ENCODE results near the gene CELA3A.
"Not testable (repeated sequence)": the region's sequence is repeated elsewhere in the genome, so short reads cannot be mapped to it uniquely, and the experiment has no call there.

CELA3A gene

GRCh38 chr1:21961799-21962198 lies 39.7 kb upstream of the CELA3A start:
- no peaks in the 10 kb centered on the region for H3K36me3 ChIP-seq (ENCODE audit: control insufficient read depth in 4 of 4, insufficient read depth in 4 of 4, low read length in 3 of 4)
- CTCF ChIA-PET: interaction anchor here (0.7 to 1.5 kb wide), 5 partner anchors 12 to 259 kb away, joined by 3 read pairs; no protein-coding TSS in a partner anchor
- WGBS (ENCODE audit: insufficient coverage): 57% methylated on average over 2 of the region's 2 CpGs
- no peak overlapping the region for H3K4me3 ChIP-seq (ENCODE audit: control insufficient read depth in 1 of 7, extremely low read depth in 1 of 7, insufficient read depth in 4 of 7, low read depth in 2 of 7, low read length in 6 of 7)
- H3K9me3 ChIP-seq (ENCODE audit: control extremely low read depth in 1 of 5, control insufficient read depth in 4 of 5, insufficient read depth in 2 of 5, low read depth in 1 of 5, low read length in 4 of 5): no peaks in the 10 kb centered on the region
- no peak for DNase-seq
- H3K4me1 ChIP-seq (ENCODE audit: control extremely low read depth in 1 of 4, control insufficient read depth in 4 of 4, insufficient read depth in 4 of 4, low read length in 3 of 4): peaks cover 1 to 31% (median 23%) of the 10 kb centered on the region in 4 experiments
- POLR2A ChIA-PET: interaction anchor here (0.7 kb wide), 1 partner anchor 13 kb away, joined by 3 read pairs; no protein-coding TSS in a partner anchor
- H3K27me3 ChIP-seq (replicated peaks in 2 of 5; ENCODE audit: control insufficient read depth in 4 of 5, insufficient read depth in 5 of 5, low read length in 4 of 5): no peaks in the 10 kb centered on the region
- no peak overlapping the region for H3K27ac ChIP-seq (ENCODE audit: insufficient read depth in 1 of 2, low read depth in 1 of 2, low read length in 2 of 2, poor library complexity in 1 of 2, severe bottlenecking in 2 of 2)

- CTCF ChIA-PET: interaction anchor here (0.7 to 2.5 kb wide), 15 partner anchors 9 to 235 kb away, joined by 3 to 11 read pairs (median 3); no protein-coding TSS in a partner anchor
- no peak overlapping the region for H3K4me3 ChIP-seq (ENCODE audit: control insufficient read depth in 1 of 7, extremely low read depth in 1 of 7, insufficient read depth in 4 of 7, low read depth in 2 of 7, low read length in 6 of 7)
- H3K27me3 ChIP-seq (replicated peaks in 2 of 5; ENCODE audit: control insufficient read depth in 4 of 5, insufficient read depth in 5 of 5, low read length in 4 of 5): no peaks in the 10 kb centered on the region
- H3K9me3 ChIP-seq (ENCODE audit: control extremely low read depth in 1 of 5, control insufficient read depth in 4 of 5, insufficient read depth in 2 of 5, low read depth in 1 of 5, low read length in 4 of 5): no peaks in the 10 kb centered on the region
- no peak overlapping the region for H3K27ac ChIP-seq (ENCODE audit: insufficient read depth in 1 of 2, low read depth in 1 of 2, low read length in 2 of 2, poor library complexity in 1 of 2, severe bottlenecking in 2 of 2)
- peak; percentile 73 to 90 (median 80) for DNase-seq
- POLR2A ChIA-PET: interaction anchor here (1.0 kb wide), 1 partner anchor 27 kb away, joined by 3 read pairs; no protein-coding TSS in a partner anchor
- no peaks in the 10 kb centered on the region for H3K36me3 ChIP-seq (ENCODE audit: control insufficient read depth in 4 of 4, insufficient read depth in 4 of 4, low read length in 3 of 4)
- peaks cover 0 to 13% (median 5%) of the 10 kb centered on the region in 4 experiments for H3K4me1 ChIP-seq (ENCODE audit: control extremely low read depth in 1 of 4, control insufficient read depth in 4 of 4, insufficient read depth in 4 of 4, low read length in 3 of 4)
- WGBS (ENCODE audit: insufficient coverage): 47% methylated on average over 4 of the region's 11 CpGs
These were observed 37.8 kb upstream of the CELA3A start for GRCh38 chr1:21963477-21964217.

GRCh38 chr1:21966247-21967000 lies 35.0 kb upstream of the CELA3A start:
- WGBS (ENCODE audit: insufficient coverage): 97% methylated on average over 14 of the region's 15 CpGs
- no peak overlapping the region for H3K27ac ChIP-seq (ENCODE audit: insufficient read depth in 1 of 2, low read depth in 1 of 2, low read length in 2 of 2, poor library complexity in 1 of 2, severe bottlenecking in 2 of 2)
- DNase-seq: no peak
- H3K4me1 ChIP-seq (ENCODE audit: control extremely low read depth in 1 of 4, control insufficient read depth in 4 of 4, insufficient read depth in 4 of 4, low read length in 3 of 4): peaks cover 0 to 8% (median 3%) of the 10 kb centered on the region in 4 experiments
- POLR2A ChIA-PET: no interaction called here
- H3K36me3 ChIP-seq (ENCODE audit: control insufficient read depth in 4 of 4, insufficient read depth in 4 of 4, low read length in 3 of 4): no peaks in the 10 kb centered on the region
- H3K9me3 ChIP-seq (ENCODE audit: control extremely low read depth in 1 of 5, control insufficient read depth in 4 of 5, insufficient read depth in 2 of 5, low read depth in 1 of 5, low read length in 4 of 5): no peaks in the 10 kb centered on the region
- CTCF ChIA-PET: interaction anchor here (0.7 to 2.5 kb wide), 2 partner anchors 99 to 151 kb away, joined by 3 to 9 read pairs; no protein-coding TSS in a partner anchor
- no peaks in the 10 kb centered on the region for H3K27me3 ChIP-seq (replicated peaks in 2 of 5; ENCODE audit: control insufficient read depth in 4 of 5, insufficient read depth in 5 of 5, low read length in 4 of 5)
- H3K4me3 ChIP-seq (ENCODE audit: control insufficient read depth in 1 of 7, extremely low read depth in 1 of 7, insufficient read depth in 4 of 7, low read depth in 2 of 7, low read length in 6 of 7): no peak overlapping the region

- H3K36me3 ChIP-seq (ENCODE audit: control insufficient read depth in 4 of 4, insufficient read depth in 4 of 4, low read length in 3 of 4); H3K4me1 ChIP-seq (ENCODE audit: control extremely low read depth in 1 of 4, control insufficient read depth in 4 of 4, insufficient read depth in 4 of 4, low read length in 3 of 4); DNase-seq; H3K27ac ChIP-seq (ENCODE audit: insufficient read depth in 1 of 2, low read depth in 1 of 2, low read length in 2 of 2, poor library complexity in 1 of 2, severe bottlenecking in 2 of 2); POLR2A ChIA-PET; H3K4me3 ChIP-seq (ENCODE audit: control insufficient read depth in 1 of 7, extremely low read depth in 1 of 7, insufficient read depth in 4 of 7, low read depth in 2 of 7, low read length in 6 of 7); H3K9me3 ChIP-seq (ENCODE audit: control extremely low read depth in 1 of 5, control insufficient read depth in 4 of 5, insufficient read depth in 2 of 5, low read depth in 1 of 5, low read length in 4 of 5); H3K27me3 ChIP-seq (replicated peaks in 2 of 5; ENCODE audit: control insufficient read depth in 4 of 5, insufficient read depth in 5 of 5, low read length in 4 of 5): not testable (repeated sequence)
- WGBS (ENCODE audit: insufficient coverage): 96% methylated on average over 4 of the region's 6 CpGs
- CTCF ChIA-PET: interaction anchor here (0.7 to 1.0 kb wide), 2 partner anchors 152 to 239 kb away, joined by 3 read pairs; no protein-coding TSS in a partner anchor
These were observed 34.2 kb upstream of the CELA3A start for GRCh38 chr1:21967216-21967615.

- DNase-seq; H3K9me3 ChIP-seq (ENCODE audit: control extremely low read depth in 1 of 5, control insufficient read depth in 4 of 5, insufficient read depth in 2 of 5, low read depth in 1 of 5, low read length in 4 of 5); CTCF ChIA-PET; H3K36me3 ChIP-seq (ENCODE audit: control insufficient read depth in 4 of 4, insufficient read depth in 4 of 4, low read length in 3 of 4); H3K4me1 ChIP-seq (ENCODE audit: control extremely low read depth in 1 of 4, control insufficient read depth in 4 of 4, insufficient read depth in 4 of 4, low read length in 3 of 4); H3K27ac ChIP-seq (ENCODE audit: insufficient read depth in 1 of 2, low read depth in 1 of 2, low read length in 2 of 2, poor library complexity in 1 of 2, severe bottlenecking in 2 of 2); H3K4me3 ChIP-seq (ENCODE audit: control insufficient read depth in 1 of 7, extremely low read depth in 1 of 7, insufficient read depth in 4 of 7, low read depth in 2 of 7, low read length in 6 of 7); H3K27me3 ChIP-seq (replicated peaks in 2 of 5; ENCODE audit: control insufficient read depth in 4 of 5, insufficient read depth in 5 of 5, low read length in 4 of 5); POLR2A ChIA-PET: not testable (repeated sequence)
- 72% methylated on average over 4 of the region's 5 CpGs for WGBS (ENCODE audit: insufficient coverage)
These were observed 32.4 kb upstream of the CELA3A start for GRCh38 chr1:21969066-21969465.

- H3K9me3 ChIP-seq (ENCODE audit: control extremely low read depth in 1 of 5, control insufficient read depth in 4 of 5, insufficient read depth in 2 of 5, low read depth in 1 of 5, low read length in 4 of 5); H3K36me3 ChIP-seq (ENCODE audit: control insufficient read depth in 4 of 4, insufficient read depth in 4 of 4, low read length in 3 of 4); H3K27me3 ChIP-seq (replicated peaks in 2 of 5; ENCODE audit: control insufficient read depth in 4 of 5, insufficient read depth in 5 of 5, low read length in 4 of 5); H3K27ac ChIP-seq (ENCODE audit: insufficient read depth in 1 of 2, low read depth in 1 of 2, low read length in 2 of 2, poor library complexity in 1 of 2, severe bottlenecking in 2 of 2); H3K4me1 ChIP-seq (ENCODE audit: control extremely low read depth in 1 of 4, control insufficient read depth in 4 of 4, insufficient read depth in 4 of 4, low read length in 3 of 4); POLR2A ChIA-PET; CTCF ChIA-PET; DNase-seq; H3K4me3 ChIP-seq (ENCODE audit: control insufficient read depth in 1 of 7, extremely low read depth in 1 of 7, insufficient read depth in 4 of 7, low read depth in 2 of 7, low read length in 6 of 7): not testable (repeated sequence)
- WGBS (ENCODE audit: insufficient coverage): no CpG with 5 or more reads among the region's 4 CpGs
These were observed 30.9 kb upstream of the CELA3A start for GRCh38 chr1:21970523-21970922.

- CTCF ChIA-PET: interaction anchor here (0.8 to 1.2 kb wide), 2 partner anchors 9 to 19 kb away, joined by 3 read pairs; no protein-coding TSS in a partner anchor
- H3K27ac ChIP-seq (ENCODE audit: insufficient read depth in 1 of 2, low read depth in 1 of 2, low read length in 2 of 2, poor library complexity in 1 of 2, severe bottlenecking in 2 of 2); H3K4me1 ChIP-seq (ENCODE audit: control extremely low read depth in 1 of 4, control insufficient read depth in 4 of 4, insufficient read depth in 4 of 4, low read length in 3 of 4); H3K9me3 ChIP-seq (ENCODE audit: control extremely low read depth in 1 of 5, control insufficient read depth in 4 of 5, insufficient read depth in 2 of 5, low read depth in 1 of 5, low read length in 4 of 5); H3K36me3 ChIP-seq (ENCODE audit: control insufficient read depth in 4 of 4, insufficient read depth in 4 of 4, low read length in 3 of 4); H3K4me3 ChIP-seq (ENCODE audit: control insufficient read depth in 1 of 7, extremely low read depth in 1 of 7, insufficient read depth in 4 of 7, low read depth in 2 of 7, low read length in 6 of 7); H3K27me3 ChIP-seq (replicated peaks in 2 of 5; ENCODE audit: control insufficient read depth in 4 of 5, insufficient read depth in 5 of 5, low read length in 4 of 5); DNase-seq; POLR2A ChIA-PET: not testable (repeated sequence)
- WGBS (ENCODE audit: insufficient coverage): 40% methylated on average over 1 of the region's 2 CpGs
These were observed 28.4 kb upstream of the CELA3A start for GRCh38 chr1:21972973-21973441.

Measured in common myeloid progenitor, CD34-positive (primary cell).